Nephron progenitor cell (in vitro differentiated cells): ENCODE results near the gene DSCAM.

ENCODE experiments used
- DNase-seq: peaks from one replicate; pipeline ENCODE4 v3.0.0; 2021
- H3K27ac Mint-ChIP-seq: 2 replicates; pipeline ENCODE4 v1.8.0; 2021; ENCODE audit warnings: mild to moderate bottlenecking, moderate library complexity, mixed read lengths
- H3K27me3 Mint-ChIP-seq: 2 replicates; pipeline ENCODE4 v1.8.0; 2021; ENCODE audit warnings: mild to moderate bottlenecking, low read depth, mixed read lengths; ENCODE audit not compliant: poor library complexity
- H3K36me3 Mint-ChIP-seq: 2 replicates; pipeline ENCODE4 v1.8.0; 2021; ENCODE audit warnings: low read depth, mixed read lengths
- H3K4me1 Mint-ChIP-seq: 2 replicates; pipeline ENCODE4 v1.8.0; 2021; ENCODE audit warnings: mixed read lengths
- H3K4me3 Mint-ChIP-seq: 2 replicates; pipeline ENCODE4 v1.8.0; 2021; ENCODE audit warnings: mild to moderate bottlenecking, moderate library complexity, mixed read lengths
- H3K9me3 Mint-ChIP-seq: 2 replicates; pipeline ENCODE4 v1.8.0; 2021; ENCODE audit warnings: mild to moderate bottlenecking, moderate library complexity, mixed read lengths
- CTCF ChIP-seq: fragments of 200-600 bp; sonication (generic); IDR thresholded peaks from 2 replicates; pipeline ENCODE4 v1.5.0; 2021; ENCODE audit warnings: antibody characterized with exemption

Gene DSCAM

GRCh38 chr21:40015818-40016217 is 831.1 kb downstream of the DSCAM start:
- H3K27ac Mint-ChIP-seq, result no peak overlapping the region
- no peak for DNase-seq
- no peak for TF ChIP-seq CTCF
- no peaks in the 10 kb centered on the region for H3K4me1 Mint-ChIP-seq
- H3K9me3 Mint-ChIP-seq, result peaks cover 16% of the 10 kb centered on the region
- H3K36me3 Mint-ChIP-seq, result peaks cover 6% of the 10 kb centered on the region
- H3K4me3 Mint-ChIP-seq, result no peak overlapping the region
- H3K27me3 Mint-ChIP-seq, result peaks cover 5% of the 10 kb centered on the region

- Mint-ChIP-seq H3K36me3 (peaks cover 6% of the 10 kb centered on the region), H3K4me3 (no peak overlapping the region), H3K27me3 (peaks cover 5% of the 10 kb centered on the region), H3K9me3 (peaks cover 12% of the 10 kb centered on the region), H3K27ac (no peak overlapping the region), H3K4me1 (no peaks in the 10 kb centered on the region)
- DNase-seq, result no peak
- TF ChIP-seq CTCF, result no peak
Observed at GRCh38 chr21:40014394-40014793, 832.6 kb downstream of the DSCAM start.

GRCh38 chr21:40013001-40013735 is 833.8 kb downstream of the DSCAM start:
- no peak for TF ChIP-seq CTCF
- DNase-seq, result no peak
- Mint-ChIP-seq H3K9me3 (peaks cover 12% of the 10 kb centered on the region), H3K4me3 (no peak overlapping the region), H3K27me3 (peaks cover 5% of the 10 kb centered on the region), H3K27ac (no peak overlapping the region), H3K4me1 (no peaks in the 10 kb centered on the region), H3K36me3 (peaks cover 6% of the 10 kb centered on the region)

- no peak for TF ChIP-seq CTCF
- peaks cover 5% of the 10 kb centered on the region for H3K27me3 Mint-ChIP-seq
- DNase-seq, result no peak
- H3K36me3 Mint-ChIP-seq, result peaks cover 6% of the 10 kb centered on the region
- H3K4me1 Mint-ChIP-seq, result no peaks in the 10 kb centered on the region
- no peak overlapping the region for H3K4me3 Mint-ChIP-seq
- no peak overlapping the region for H3K27ac Mint-ChIP-seq
- H3K9me3 Mint-ChIP-seq, result peaks cover 12% of the 10 kb centered on the region
Observed at GRCh38 chr21:40011371-40011770, 835.6 kb downstream of the DSCAM start.

GRCh38 chr21:40002978-40003377 is 844.0 kb downstream of the DSCAM start:
- no peak overlapping the region for H3K27ac Mint-ChIP-seq
- H3K4me3 Mint-ChIP-seq, result no peak overlapping the region
- DNase-seq, result no peak
- H3K36me3 Mint-ChIP-seq, result no peaks in the 10 kb centered on the region
- no peak for TF ChIP-seq CTCF
- H3K9me3 Mint-ChIP-seq, result peaks cover 11% of the 10 kb centered on the region
- H3K27me3 Mint-ChIP-seq, result peaks cover 7% of the 10 kb centered on the region
- no peaks in the 10 kb centered on the region for H3K4me1 Mint-ChIP-seq
